Inferior parietal cortex (tissue), 1 donor: Measurements from ENCODE around the gene ZSCAN5A.
"Not testable (repeated sequence)": the region's sequence is repeated elsewhere in the genome, so short reads cannot be mapped to it uniquely, and the experiment has no call there.

Source experiments
- DNase-seq: peaks from one replicate; pipeline ENCODE4 v3.0.0-alpha.2; 2016; ENCODE audit errors: extremely low spot score

The ZSCAN5A gene

DNA sequence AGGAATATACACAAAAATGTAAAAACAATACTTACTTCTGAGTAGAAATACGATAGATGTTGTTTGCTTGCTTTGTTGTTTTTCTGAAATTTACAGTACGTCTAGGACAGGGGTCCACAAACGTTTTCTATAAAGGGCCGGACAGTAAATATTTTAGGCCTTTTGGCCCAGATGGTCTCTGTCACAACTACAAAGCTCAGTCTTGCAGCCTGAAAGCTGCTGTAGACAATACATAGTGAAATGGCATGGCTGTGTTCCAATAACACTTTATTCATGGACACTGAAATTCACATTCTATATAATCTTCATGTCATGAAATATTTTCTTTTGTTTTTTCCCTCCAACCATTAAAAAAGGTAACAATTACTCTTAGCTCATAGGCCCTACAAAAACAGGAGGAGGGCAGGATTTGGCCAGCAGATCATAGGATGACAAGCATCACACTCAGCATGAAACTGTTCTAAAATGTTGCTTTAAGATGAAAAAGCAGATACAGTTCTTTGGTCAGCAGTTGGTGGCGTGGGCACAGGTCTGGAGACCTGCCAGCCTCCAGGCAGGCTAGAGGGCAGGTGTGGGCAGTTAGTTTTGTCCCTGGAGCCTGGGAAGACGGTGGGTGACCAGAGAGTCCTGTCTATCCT, 42.4 kb downstream of the ZSCAN5A start, which contains the start of gene EDDM13:
EDDM13 (plus strand) TSS at position 588 of the 638 bp plus-strand sequence. CDS start 87 bp downstream, outside the sequence.
- no peak for DNase-seq

DNA sequence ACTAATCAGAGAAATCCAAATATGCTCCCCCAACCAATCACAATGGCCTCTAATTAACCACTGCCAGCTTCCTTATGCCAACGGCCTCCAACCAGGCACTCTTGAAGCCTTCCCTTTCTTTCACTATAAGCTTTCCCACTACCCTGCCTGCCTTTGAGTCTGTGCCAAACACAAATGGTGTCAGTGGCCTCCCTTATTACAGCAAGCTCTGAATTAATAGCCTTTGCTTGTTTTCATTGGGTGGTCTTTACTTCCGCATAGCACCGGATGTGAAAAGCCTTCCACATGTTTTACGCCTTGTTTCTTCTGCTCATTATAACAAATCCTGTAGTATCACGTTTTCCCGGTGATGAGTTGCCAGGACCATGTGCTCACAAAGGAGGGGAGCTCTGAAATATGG, 43.5 kb downstream of the ZSCAN5A start:
- DNase-seq, result no peak

DNA sequence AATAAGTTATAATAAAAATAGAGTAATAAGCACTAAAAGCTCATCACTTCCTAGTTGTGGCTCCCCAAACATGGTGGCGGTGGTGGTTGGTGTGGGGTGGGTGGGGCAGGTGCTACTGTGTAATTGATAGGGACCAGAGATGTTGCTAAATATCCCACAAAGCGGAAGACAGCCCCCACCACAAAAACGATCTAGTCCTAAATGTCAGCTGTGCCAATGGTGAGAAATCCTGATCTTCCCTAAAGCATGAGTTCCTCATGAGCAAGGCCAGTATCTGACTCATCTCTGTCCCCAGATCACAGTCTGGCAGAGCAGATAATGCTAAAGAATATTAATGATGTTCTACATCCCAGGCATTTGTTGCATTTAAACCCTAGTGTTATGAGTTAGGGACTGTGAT, 44.0 kb downstream of the ZSCAN5A start:
- no peak for DNase-seq

DNA sequence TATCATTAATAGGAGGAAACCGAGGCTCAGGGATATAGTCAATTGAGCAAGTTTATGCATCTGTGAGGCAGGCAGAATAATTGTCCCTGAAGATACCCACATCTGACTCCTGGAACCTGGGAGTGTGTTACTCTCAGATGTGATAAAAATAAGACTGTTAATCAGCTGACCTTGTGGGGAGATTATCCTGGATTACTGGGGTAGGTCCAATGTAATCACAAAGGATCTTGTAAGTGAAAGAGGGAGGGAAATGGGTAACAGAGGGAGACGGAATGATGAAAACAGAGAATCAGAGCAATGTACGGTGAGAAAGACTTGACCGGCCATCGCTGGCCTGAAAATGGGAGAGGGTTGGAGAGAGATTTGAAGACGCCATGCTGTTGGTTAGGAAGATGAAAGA, 45.3 kb downstream of the ZSCAN5A start:
- no peak for DNase-seq

DNA sequence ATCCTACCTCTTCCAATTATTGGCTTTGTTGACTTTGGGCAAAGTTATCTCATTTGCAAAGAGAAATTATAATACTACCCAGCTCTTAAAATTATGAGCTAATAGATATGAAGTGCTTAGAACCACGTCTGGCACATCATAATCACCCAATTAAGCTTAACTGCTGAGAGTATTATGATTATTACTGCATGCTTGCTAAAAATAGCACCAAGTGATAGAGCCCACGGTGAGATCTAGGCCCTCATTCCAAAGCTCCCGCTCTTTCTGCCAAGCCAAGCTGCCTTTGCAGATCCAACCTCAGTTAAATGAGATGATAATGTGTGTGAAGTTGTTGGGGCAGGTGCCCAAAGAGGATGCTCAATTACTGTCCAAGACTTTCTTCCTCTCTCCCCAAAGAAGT, 48.6 kb downstream of the ZSCAN5A start:
- DNase-seq, result no peak

GRCh38 chr19:56263319-56263718, 51.3 kb downstream of the ZSCAN5A start:
- DNase-seq, result no peak

GRCh38 chr19:56261932-56262331, 52.7 kb downstream of the ZSCAN5A start:
- not testable (repeated sequence) for DNase-seq

- DNase-seq, result no peak
Measured at GRCh38 chr19:56261145-56261544, 53.5 kb downstream of the ZSCAN5A start.

- no peak for DNase-seq
Measured at GRCh38 chr19:56258272-56258671, 56.4 kb downstream of the ZSCAN5A start.

DNA sequence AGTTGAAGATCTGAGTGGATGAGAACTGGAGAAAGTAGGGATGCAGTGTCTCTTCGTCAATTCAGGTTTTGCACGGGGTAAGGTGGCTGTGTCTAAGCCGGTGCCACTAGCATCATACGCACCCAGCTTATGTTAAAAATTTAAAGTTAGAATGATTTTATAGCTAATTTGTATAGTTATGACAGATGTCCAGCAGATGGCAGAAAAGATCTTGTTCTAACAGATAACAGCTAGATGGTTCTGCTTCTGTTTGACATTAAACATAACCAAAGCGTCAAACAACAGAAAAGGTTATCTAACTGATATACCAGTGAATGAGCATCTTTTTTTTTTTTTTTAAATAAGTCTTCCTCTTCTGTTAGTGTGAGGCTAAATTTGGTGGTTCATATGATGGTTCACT, 60.9 kb downstream of the ZSCAN5A start:
- peak; percentile 71 for DNase-seq

- no peak for DNase-seq
Measured at GRCh38 chr19:56252699-56253422, 61.8 kb downstream of the ZSCAN5A start.

GRCh38 chr19:56248736-56249338, 65.8 kb downstream of the ZSCAN5A start:
- DNase-seq, result not testable (repeated sequence)

DNA sequence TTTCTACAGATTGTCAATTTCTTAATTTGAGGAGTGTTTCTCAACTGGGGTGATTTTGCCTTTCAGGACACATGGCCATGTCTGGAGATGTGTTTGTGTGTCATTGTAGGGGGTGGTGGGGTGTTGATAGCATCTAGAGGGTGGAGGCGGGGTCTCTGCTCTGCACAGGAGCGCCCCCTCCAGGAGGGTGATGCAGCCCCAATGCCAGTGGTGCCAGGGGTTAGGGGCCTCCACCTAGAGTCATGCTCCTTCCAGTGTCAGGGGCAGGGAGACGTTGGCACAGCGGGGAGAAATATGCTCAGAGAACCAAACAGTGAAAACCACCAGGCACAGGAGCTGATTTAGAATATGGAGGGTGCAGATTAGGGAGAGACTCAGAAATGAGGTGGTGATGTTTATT, 68.9 kb downstream of the ZSCAN5A start:
- not testable (repeated sequence) for DNase-seq

DNA sequence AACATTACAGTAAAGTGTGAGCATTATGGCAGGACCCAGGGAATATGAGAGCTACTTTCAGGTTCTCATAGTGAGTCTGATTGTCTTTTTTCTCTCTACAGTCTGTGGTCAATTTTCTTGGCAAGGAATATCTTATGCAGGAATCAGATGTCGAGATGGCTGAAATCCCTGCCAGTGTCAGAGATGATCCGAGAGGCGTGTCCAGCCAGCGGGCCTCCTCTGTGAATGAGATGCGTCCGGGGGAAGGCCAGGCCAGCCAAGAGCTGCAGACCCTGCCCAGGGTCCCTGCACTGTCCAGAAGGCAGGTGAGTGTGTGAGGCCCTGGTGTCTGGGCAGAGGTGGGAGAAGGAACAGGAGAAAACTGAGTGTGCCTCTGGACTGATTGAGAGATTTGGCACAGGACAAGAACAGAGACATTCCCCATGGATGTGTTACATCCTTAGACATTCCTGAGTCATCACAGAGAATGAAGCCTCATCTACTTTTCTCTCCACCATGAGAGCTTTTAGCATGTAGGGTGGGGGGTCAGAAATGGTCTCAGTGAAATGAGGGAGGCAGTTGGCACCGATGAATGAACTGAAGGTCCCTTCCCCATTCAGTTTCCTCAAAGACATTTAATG, 69.4 kb downstream of the ZSCAN5A start:
- DNase-seq, result no peak

GRCh38 chr19:56223481-56223880, 91.2 kb downstream of the ZSCAN5A start:
- no peak for DNase-seq

DNA sequence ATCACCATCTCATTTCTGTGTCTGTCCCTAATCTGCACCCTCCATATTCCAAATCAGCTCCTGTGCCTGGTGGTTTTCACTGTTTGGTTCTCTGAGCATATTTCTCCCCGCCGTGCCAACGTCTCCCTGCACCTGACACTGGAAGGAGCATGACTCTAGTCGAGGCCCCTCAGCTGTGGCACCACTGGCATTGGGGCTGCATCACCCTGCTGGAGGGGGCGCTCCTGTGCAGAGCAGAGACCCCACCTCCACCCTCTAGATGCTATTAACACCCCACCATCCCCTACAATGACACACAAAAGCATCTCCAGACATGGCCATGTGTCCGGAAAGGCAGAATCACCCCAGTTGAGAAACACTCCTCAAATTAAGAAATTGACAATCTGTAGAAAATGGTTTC, 91.7 kb downstream of the ZSCAN5A start:
- DNase-seq, result no peak

GRCh38 chr19:56221851-56222250, 92.8 kb downstream of the ZSCAN5A start:
- DNase-seq, result no peak

DNA sequence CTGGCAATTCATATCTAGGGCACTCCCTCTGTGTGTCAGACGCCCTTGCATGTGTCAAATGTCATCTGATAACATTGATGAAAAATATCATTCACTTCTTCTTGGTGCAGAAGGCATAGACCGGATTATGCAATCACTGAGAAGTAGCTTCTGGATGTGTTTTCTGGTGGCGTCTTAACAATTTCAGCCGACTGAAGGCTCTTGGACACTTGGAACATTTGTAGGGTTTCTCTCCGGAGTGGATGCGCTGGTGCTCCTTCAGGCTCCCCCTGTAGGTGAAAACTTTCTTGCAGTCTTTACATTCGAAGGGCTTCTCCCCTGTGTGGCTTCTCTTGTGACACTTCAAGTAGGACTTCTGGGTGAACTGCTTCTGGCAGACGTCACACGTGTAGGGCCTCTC, 93.2 kb downstream of the ZSCAN5A start:
- not testable (repeated sequence) for DNase-seq

- no peak for DNase-seq
Measured at GRCh38 chr19:56218961-56219360, 95.7 kb downstream of the ZSCAN5A start.

DNA sequence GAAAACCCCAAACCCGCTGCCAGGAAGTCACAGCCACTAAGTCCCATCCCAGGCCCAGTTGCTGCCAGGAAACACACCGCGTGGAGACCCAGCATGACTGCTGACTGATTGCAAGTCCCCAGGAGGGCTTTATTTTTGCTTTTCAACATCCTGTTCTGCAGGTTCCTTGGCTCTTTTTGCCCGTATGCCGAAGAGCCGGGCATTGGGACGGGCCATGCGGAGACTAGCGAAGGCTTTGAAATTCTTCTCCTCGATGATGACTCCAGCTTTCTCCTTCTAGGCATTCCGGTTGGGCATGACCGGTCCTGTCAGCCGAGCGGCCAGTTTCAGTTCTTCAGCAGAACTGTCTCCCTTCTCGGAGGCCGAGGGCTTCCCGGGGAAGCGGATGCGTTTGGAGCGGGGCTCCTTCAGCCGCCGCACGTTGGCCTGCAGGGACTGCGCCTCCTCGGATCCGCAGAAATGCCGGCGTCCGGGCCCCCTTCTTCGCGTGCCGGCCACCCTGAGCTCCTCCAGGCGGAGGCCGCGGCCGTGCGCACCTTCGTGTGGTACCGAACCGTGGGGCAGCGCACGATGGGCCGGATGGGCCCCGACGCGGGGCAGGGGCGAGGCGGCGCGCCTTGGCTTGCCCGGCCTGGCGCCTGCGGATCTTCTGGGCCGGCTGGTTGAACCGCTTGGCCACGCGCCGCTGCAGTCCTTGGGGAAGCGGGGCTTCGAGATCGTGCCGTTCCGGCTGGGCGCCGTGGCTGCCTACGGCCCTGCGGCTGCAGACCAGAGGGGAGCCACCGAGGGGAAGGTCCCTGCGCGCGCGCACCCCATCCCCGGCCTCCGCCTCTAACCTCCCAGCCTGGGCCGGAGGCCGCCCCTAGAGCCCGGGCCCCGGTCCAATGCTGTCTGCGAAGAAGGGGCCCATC, 97.3 kb downstream of the ZSCAN5A start:
- no peak for DNase-seq

GRCh38 chr19:56211718-56212117, 102.9 kb downstream of the ZSCAN5A start:
- no peak for DNase-seq
